Parathyroid adenoma (tissue), 2 donors: ENCODE measurements around the gene CCL11.

Source experiments
- H2AFZ ChIP-seq: fragments of 300-600 bp; sonication (generic); one replicate; pipeline ENCODE4 v1.7.0; 2017; ENCODE audit warnings: antibody characterized with exemption, mild to moderate bottlenecking
- H3K27ac ChIP-seq: fragments of 300-600 bp; sonication (generic); one replicate; pipeline ENCODE4 v1.7.0; 2017
- H3K27me3 ChIP-seq: fragments of 300-600 bp; sonication (generic); one replicate; pipeline ENCODE4 v1.7.0; 2017; ENCODE audit warnings: low read length; ENCODE audit not compliant: control insufficient read depth, insufficient read depth
- H3K36me3 ChIP-seq: fragments of 300-600 bp; sonication (generic); one replicate; pipeline ENCODE4 v1.7.0; 2017; ENCODE audit warnings: low read length; ENCODE audit not compliant: control insufficient read depth, insufficient read depth
- H3K4me1 ChIP-seq: fragments of 300-600 bp; sonication (generic); one replicate; pipeline ENCODE4 v1.7.0; 2017; ENCODE audit warnings: control low read depth
- H3K4me2 ChIP-seq: fragments of 300-600 bp; sonication (generic); one replicate; pipeline ENCODE4 v1.7.0; 2017; ENCODE audit warnings: low read length
- H3K4me3 ChIP-seq: fragments of 300-600 bp; sonication (generic); one replicate; pipeline ENCODE4 v1.7.0; 2017; ENCODE audit warnings: low read depth, low read length
- H3K79me2 ChIP-seq: fragments of 300-600 bp; sonication (generic); one replicate; pipeline ENCODE4 v1.7.0; 2017; ENCODE audit warnings: control low read depth
- H3K9ac ChIP-seq: fragments of 300-600 bp; sonication (generic); one replicate; pipeline ENCODE4 v1.7.0; 2017; ENCODE audit warnings: mild to moderate bottlenecking
- H3K9me3 ChIP-seq: fragments of 300-600 bp; sonication (generic); one replicate; pipeline ENCODE4 v1.7.0; 2017; ENCODE audit warnings: low read length; ENCODE audit not compliant: control insufficient read depth
- CTCF ChIP-seq: fragments of 300-600 bp; sonication (generic); IDR thresholded peaks from one replicate; pipeline ENCODE4 v1.7.0; 2017; ENCODE audit warnings: antibody characterized with exemption, mild to moderate bottlenecking
- donor health status: primary hyperparathyroidism.

The CCL11 gene

GRCh38 chr17:34302636-34303035, 17.1 kb downstream of the CCL11 start:
- H2AFZ ChIP-seq: no peak overlapping the region
- H3K27me3 ChIP-seq: no peaks in the 10 kb centered on the region

GRCh38 chr17:34303606-34304005, 18.1 kb downstream of the CCL11 start:
- no peaks in the 10 kb centered on the region for H3K36me3 ChIP-seq
- H3K27ac ChIP-seq: no peak overlapping the region
- no peak overlapping the region for H3K4me3 ChIP-seq
- H3K9ac ChIP-seq: no peak overlapping the region
- no peak overlapping the region for H3K4me2 ChIP-seq
- no peak overlapping the region for H2AFZ ChIP-seq
- no peaks in the 10 kb centered on the region for H3K9me3 ChIP-seq
- no peaks in the 10 kb centered on the region for H3K79me2 ChIP-seq
- no peaks in the 10 kb centered on the region for H3K4me1 ChIP-seq
- TF ChIP-seq CTCF: no peak
- no peaks in the 10 kb centered on the region for H3K27me3 ChIP-seq

More at GRCh38 chr17:34302636-34303035, 17.1 kb downstream of the CCL11 start:
- TF ChIP-seq CTCF: no peak
- Histone ChIP-seq H3K4me2 (no peak overlapping the region), H3K27ac (no peak overlapping the region), H3K9me3 (no peaks in the 10 kb centered on the region), H3K79me2 (no peaks in the 10 kb centered on the region), H3K9ac (no peak overlapping the region), H3K36me3 (no peaks in the 10 kb centered on the region), H3K4me1 (no peaks in the 10 kb centered on the region), H3K4me3 (no peak overlapping the region)

- Histone ChIP-seq H3K79me2 (no peaks in the 10 kb centered on the region), H3K36me3 (no peaks in the 10 kb centered on the region), H3K27me3 (no peaks in the 10 kb centered on the region), H3K4me2 (no peak overlapping the region), H2AFZ (no peak overlapping the region), H3K4me1 (no peaks in the 10 kb centered on the region), H3K4me3 (no peak overlapping the region), H3K27ac (no peak overlapping the region), H3K9me3 (no peaks in the 10 kb centered on the region), H3K9ac (no peak overlapping the region)
- TF ChIP-seq CTCF: no peak
Measured at GRCh38 chr17:34305061-34305460, 19.5 kb downstream of the CCL11 start.

- no peaks in the 10 kb centered on the region for H3K9me3 ChIP-seq
- H3K27ac ChIP-seq: no peak overlapping the region
Measured at GRCh38 chr17:34305606-34306005, 20.1 kb downstream of the CCL11 start.

More at GRCh38 chr17:34305606-34306005, 20.1 kb downstream of the CCL11 start:
- Histone ChIP-seq H2AFZ (no peak overlapping the region), H3K27me3 (no peaks in the 10 kb centered on the region), H3K36me3 (no peaks in the 10 kb centered on the region), H3K4me1 (no peaks in the 10 kb centered on the region), H3K9ac (no peak overlapping the region), H3K79me2 (no peaks in the 10 kb centered on the region), H3K4me2 (no peak overlapping the region), H3K4me3 (no peak overlapping the region)
- TF ChIP-seq CTCF: no peak
